HL-60/S4 (cell line): ENCODE data around the gene ANKMY2.
"Not testable (repeated sequence)": the region's sequence is repeated elsewhere in the genome, so short reads cannot be mapped to it uniquely, and the experiment has no call there.

Experiments
- in situ Hi-C: fragments of 300-500 bp; cut with MboI; formaldehyde crosslinking; loops from 2 replicates; pipeline ENCODE4 v1.14.3; 2022; ENCODE audit warnings: low sequenced_read_pairs

ANKMY2 gene

DNA sequence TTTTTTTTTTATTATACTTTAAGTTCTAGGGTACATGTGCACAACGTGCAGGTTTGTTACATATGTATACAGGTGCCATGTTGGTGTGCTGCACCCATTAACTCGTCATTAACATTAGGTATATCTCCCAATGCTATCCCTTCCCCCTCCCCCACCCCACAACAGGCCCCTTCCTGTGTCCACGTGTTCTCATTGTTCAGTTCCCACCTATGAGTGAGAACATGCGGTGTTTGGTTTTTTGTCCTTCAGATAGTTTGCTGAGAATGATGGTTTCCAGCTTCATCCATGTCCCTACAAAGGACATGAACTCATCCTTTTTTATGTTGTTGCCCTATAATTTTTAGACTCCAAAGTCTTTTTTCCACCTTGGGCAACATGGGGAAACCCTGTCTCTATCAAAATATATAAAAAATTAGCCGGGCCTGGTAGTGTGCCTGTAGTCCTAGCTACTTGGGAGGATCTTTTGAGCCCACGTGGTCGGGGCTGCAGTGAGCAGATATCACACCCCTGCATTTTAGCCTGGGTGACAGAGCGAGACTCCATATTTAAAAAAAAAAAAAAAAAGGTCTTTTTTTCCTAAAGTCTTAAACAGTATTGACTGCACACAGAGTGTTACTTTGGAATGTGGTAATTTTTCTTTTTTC is 14.4 kb upstream of the ANKMY2 start:
- in situ Hi-C loops: not testable (repeated sequence)

DNA sequence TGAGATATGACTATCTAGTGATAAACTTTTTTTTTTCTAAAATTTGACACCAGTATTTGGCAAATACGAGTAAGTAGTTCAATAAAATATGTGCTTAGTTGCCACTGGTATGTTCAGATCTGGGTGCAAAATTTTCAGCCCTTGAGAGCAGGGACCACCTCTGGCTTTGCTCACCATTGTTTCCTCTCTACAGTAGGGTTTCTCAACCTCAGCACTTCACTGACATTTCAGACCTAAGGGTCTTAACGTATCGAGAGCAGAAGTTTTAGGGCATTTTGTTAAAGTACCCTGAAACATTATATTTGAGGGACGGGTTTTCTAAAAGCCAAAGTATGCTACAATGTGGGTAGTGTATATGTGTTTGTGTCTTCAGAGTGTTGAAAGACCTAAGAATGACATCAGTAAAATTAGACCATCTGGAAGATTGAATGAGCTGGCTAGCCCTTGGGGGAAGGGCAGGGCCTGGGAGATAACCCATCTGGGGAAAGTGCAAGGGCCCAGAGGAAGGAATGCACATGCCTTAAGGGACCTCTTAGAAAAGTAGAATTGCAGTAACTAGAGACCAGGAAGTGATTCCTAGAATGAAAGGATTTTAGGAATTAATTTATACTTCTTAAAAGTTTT is 12.2 kb upstream of the ANKMY2 start:
- in situ Hi-C loops: no loop called here

DNA sequence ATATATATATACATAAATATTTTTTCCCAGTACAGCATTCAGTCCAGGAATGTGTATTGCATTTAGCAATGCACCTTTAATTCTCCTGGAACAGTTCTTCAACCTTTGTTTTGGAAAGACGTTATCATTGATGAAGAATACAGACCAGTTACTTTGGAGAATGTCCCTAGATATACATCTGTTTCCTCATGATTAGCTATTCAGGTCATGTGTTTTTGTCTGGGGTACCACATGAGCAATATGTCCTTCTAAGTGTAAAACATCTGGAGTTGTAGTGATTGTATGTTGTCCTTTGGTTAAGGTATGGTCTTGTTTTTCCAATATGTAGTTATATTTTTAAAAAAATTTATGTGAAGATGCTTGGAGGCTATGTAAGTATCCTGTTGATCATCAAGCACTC is 10.6 kb upstream of the ANKMY2 start:
- in situ Hi-C loops: no loop called here

DNA sequence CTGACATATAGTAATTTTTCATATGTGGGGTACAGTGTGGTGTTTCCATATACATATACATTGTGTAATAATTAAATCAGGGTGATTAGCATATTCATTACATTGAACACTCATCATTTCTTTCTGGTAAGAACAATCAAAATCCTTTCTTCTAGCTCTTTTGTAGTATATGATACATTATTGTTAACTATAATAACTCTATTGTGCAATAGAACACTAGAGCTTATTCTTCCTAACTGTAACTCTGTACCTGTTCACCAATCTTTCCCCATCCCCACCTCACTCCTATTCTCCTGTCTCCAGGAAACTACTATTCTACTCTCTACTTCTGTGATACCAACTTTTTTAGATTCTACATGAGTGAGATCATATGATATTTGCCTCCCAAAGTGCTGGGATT is 9.8 kb upstream of the ANKMY2 start:
- in situ Hi-C loops: no loop called here

DNA sequence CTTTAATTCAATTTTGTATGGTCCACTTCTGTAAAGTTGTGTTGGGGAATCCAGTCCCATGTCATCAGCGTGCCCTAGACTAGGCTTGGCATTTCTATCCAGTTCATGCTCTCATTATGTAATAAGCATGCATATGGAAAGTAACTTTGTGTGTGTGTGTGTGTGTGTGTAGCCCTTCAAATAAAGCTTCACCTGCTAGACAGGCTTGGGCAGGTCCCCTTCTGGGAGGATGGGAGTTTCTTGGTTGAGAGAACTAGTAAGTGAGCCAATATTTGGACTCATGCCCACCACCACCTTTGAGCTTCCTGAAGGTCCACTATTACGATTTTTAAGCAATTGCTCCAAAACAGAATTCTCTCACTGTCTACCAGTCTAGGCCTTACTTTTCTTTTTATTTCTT is 7.3 kb upstream of the ANKMY2 start:
- in situ Hi-C loops: no loop called here

DNA sequence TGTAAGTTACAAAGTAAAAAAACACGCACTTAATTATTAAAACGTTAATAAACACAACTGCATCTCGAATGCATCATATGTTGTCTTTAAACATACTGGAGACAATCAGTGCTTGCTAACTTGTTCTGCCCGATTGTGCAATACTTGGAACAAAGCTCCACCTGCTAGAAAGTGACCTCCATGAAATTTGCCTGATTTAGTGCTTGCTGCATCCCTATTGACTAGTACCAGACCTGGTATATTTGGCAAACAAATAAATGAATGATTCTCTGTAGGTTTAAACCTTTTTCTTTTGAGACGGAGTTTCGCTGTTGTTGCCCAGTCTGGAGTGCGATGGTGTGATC is 6.7 kb upstream of the ANKMY2 start:
- in situ Hi-C loops: no loop called here

DNA sequence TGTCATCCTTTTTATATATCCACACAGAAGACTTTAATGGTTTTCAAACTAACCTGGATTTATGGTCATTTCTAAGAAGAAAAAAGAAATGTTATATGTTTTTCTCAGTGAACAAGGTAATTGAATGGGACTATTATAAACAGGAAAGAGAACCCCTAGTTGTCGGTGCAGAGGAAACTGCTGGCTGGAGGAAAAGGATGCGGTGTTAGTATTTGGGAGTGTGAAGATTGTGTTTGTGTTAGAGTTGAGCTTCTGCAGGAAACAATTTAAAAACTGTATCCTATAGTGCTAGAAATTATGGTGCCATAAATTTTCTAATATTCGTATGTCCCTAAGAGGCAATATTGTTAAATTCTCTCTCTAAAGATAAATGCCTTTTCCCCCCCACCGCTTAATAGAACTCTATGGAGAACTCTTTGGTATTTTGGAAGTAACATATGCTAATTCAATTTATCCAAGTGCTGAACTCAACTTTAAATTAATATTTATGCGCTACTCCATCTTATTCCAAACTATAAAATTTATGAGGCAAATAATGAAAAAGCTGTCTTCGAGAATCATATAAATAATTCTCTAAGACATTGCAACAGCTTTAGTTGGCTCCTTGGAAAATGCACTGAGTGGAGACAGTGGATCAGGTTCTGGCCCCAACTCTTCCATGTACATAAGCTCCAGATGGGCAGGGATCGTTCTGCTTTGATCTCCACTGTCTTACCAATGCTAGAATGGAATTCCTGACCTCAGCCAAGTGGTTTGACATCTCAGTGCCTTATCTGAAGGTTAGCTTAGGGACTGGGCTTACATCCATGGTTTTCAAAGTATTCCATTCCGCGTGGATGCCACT is 6.1 kb upstream of the ANKMY2 start:
- in situ Hi-C loops: no loop called here

DNA sequence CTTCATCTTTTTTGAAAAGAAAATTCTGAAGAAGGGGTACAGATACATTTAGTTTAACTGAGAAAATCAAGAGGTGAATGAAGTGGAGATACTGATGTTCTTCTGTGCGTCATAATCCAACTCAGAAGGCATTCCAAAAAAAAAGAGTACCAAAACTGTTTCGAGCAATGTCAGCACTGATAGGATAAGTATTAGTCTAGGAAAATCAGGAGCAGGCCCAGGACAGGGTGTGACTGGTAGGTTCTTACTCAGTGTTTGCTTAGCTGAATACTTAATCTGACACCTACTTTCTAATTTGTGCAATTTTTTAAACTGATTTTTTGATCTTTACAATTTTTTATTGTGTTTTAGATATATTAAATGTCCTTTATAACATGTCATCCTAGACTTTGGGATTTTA is 4.7 kb upstream of the ANKMY2 start:
- in situ Hi-C loops: no loop called here

DNA sequence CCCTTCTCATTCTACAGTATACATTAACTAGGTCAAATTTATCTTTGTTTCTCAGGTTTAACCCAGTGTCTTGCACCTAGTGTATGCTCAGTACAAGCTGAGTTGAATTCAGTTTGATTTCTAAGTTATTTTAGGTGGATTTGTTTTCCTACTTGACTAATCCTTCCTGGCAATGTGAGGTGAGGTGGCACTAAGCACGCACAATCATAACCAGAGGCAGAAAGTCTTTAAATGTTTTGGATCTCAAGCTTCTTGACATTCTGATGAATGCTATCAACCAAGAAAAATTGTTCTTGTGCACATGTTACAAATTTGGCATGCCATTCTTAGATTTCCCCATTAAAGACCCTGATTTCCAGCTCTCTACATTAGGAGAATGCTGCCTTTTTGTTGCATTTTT is 3.6 kb upstream of the ANKMY2 start:
- in situ Hi-C loops: no loop called here

DNA sequence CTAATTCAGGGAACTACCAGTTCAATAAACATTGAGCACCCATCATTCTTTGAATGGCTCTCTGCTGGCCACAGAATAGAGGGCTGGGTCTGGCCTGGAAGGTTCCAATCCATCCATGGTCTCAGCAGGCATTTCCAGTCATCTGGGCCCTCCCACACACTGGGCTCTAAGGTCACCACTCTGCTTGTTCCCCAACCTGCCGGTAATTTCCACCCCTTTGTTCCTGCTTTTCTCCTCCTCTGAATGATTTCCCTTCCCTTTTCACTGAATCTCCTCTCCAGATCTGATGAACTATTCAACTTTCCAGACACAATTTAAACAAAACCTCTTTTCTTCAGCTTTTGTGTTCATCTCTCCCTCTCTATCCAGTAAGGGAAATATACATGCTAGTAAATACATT is 3.0 kb upstream of the ANKMY2 start:
- in situ Hi-C loops: no loop called here

DNA sequence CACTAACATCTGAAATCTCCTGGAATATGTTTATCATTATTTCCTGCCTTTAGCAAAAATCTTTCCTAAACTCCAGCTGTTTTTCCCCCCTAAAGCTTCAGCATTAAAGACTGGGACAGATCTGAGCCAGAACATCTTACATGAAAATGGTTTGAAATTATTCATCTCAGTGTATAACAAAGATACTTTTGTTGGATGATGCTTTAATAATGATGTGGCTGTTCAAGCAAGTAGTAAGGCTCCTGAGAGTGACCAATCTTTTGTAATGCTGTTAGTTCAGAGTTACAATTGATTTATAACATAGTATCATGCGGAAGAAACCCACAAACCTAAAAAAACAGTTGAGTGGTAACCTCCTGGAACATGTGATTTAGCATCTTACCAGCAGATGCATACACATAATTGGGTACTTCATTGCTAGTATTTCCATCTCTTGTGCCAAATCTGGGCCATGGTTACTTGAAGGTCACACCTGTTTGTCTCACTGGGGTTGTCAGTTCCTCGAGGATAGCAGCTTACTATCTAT is 1.9 kb upstream of the ANKMY2 start:
- in situ Hi-C loops: no loop called here

DNA sequence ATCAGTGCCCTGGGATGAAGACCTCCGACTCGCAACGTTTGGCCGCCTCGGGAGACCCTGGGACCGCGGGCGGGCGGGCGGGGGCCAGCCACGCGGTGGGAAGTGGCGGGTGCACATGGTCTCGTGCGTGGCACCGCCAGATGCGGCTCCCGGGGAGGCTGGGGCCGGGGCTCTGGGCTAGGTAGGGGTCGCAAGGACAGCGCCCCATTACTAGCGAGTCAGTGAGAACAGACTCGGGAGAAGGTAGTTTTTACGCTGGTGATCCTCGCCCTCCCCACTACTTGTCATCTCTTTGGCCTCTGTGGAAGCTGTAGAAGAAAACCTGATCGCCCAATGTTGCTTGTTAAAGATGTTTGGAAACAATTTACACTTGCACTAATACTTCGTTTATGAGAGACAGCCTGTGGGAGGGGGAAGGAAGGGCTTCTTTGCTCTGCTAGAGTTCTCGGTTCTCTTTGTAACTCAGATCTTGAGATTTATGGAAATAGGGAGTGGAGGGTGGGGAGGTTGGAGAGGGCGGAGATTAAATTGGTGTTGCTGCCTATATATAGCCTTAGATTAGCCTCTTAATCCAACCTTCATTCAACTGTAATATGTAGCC is 1.0 kb upstream of the ANKMY2 start:
- in situ Hi-C loops: no loop called here

DNA sequence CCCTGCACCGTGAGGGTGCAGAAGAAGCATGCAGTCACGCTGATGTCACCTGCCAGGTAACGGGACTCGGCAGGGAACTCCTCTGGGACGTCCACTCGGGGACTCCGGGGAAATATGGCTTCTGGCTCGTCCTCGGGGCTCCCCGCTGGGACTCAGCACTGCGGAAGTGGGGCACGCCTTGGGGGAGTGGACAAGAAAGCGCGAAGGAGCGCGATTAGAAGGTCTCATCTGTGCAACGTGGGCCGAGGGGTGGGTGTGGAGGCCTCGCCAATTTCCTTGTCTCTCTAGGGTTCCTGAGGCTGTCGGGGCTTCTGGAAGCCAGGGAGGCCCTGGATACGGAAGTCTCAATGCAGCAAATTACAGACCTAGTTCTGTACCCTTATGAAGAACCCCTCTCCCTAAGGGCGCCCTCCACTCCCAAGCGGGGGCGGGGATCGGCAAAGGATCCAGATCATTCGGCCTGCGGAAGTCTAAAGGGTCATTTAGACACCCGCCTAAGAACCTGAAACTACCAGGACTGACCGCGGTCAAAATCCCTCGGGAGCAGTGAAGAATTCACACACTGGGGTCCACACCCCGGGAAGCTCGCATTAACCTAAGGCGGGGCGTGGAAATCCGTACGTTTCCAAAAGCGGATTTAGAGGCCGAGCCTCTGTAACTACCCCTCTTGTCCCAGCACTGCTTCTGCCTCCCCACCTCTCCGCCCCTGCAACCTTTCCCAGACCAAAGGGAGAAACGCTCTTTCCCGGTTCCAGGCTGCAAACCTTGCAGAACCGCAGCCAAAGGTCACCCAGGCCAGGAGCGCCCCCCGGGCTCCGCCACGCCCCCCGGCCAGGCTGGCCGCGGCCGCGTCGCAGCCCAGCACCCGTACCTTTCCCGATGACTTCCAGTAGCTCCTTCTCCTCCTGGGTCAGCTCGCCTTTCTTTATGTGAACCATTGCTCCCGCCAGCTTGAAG is 640 bp downstream of the ANKMY2 start:
- in situ Hi-C loops: no loop called here

DNA sequence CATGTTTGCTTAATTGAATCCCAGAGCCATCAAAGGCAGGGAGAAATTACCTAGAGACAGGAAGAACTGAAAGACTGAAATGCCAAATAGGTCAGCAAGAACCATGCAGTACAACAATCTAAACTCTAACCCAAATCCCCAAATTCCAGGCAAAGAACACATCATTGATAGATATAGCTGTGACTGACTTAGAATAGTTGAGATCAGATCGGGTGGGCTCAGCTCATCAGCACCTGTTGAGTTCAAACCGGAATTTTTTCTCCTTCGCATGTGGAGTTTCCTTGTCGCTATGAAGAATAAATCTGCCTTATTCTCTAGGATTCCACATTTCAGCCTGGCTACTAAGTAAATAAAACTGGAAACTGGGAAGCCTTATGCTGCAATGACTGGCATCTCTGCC is 1.4 kb downstream of the ANKMY2 start:
- in situ Hi-C loops: no loop called here

DNA sequence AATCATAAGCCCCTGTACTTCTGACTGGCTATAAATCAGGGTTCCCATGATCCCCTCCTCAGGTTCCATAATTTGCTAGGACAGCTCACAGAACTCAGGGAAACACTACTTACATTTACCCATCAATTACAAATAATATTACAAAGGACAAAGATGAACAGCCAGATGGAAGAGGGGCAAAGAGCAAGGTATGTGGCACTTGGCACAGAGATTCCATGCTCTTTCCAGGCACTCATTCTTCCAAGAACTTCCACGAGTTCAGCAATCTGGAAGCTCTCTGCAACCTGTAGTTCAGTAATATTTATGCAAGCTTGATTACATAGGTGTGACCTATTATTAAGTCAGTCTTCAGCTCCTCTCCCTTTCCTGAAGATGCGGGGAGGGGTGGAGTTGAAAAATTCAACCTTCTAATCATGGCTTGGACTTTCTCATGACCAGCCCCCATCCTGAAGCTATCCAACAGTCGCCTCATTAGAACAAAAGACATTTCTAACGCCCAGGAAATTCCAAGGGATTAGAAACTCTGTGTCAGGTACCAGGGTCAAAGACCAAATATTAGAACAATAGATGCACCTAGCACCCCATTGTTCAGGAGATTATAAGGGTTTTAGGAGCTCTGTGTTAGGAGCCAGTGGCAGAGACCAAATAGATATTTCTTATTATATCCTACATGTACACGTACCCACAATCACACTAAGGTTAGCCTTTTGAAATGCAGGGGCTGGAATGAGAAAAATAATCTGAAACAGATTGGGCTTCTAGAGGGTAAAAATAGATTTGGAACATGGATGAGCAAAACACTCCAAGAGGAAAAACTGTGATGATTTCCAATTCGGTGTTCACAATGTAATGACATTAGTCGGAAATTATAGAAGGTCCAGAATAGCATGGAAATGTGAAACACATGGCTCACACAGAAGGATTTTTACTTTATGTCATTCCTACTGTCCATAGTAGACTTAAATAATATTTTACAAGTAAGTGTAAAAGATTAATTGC is 7.0 kb downstream of the ANKMY2 start:
- in situ Hi-C loops: no loop called here

DNA sequence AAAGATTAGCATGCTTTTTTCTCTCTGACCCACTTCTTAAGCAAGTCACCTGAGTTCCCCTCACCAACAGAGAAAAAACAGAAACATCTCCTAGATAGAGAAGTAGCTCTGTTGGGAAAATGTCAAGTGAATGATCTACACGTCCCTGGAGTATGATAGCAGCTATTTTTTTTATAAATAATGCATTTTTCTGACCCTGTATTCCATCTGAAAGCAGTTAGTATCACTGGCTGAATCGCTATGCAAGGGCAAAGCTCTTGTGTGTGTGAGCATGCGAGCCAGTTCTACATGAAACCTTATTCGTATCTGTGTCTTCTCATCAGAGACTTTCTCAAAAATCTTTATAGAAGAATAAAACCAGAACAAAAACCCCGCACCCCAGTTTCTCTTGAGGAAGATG is 8.2 kb downstream of the ANKMY2 start:
- in situ Hi-C loops: no loop called here

DNA sequence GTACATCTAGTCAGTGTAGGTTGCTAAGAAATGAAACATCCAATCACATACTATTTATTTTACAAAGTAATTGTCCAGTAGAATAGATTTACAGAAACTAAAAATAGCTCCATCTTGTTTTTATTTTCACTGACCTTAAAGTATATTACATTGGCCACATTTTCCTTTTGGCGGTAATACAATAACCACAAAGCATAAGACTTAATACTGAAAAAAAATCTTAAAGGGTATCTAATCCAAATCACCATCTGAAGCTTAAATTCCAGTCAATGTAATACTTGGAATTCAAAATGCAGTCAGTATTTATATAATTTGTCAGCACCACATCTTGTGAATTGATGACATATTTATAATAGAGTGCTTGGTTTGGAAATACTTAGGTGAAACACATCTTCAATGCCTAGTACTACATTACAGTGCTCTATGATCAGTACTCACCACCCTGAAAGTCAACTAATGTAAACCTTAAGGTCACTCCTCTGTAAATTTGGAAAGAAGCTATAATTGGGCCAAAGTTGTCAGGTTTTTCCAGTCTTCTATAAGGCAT is 8.9 kb downstream of the ANKMY2 start:
- in situ Hi-C loops: no loop called here

DNA sequence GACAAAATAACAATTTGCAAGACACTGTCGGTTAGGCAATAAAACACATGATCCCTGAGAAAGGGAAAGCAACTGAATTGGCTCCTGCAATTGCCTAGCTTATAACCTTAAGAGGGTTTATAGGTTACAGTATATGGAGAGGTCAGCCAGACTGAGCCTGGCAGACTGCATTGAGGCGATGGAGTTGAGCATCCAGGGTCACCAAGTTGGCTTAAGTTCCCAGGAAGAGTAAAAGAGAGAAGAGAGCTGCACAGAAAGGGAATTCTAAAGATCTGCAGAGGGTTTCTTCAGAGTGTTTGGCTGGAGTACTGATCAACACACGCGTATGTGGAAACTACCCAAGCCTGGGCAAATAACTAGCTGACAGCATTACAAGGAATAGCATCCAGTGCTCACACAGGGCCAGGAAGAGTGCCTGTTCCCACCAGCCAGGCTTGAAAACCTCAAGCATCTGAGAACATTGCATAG is 11.2 kb downstream of the ANKMY2 start:
- in situ Hi-C loops: no loop called here

DNA sequence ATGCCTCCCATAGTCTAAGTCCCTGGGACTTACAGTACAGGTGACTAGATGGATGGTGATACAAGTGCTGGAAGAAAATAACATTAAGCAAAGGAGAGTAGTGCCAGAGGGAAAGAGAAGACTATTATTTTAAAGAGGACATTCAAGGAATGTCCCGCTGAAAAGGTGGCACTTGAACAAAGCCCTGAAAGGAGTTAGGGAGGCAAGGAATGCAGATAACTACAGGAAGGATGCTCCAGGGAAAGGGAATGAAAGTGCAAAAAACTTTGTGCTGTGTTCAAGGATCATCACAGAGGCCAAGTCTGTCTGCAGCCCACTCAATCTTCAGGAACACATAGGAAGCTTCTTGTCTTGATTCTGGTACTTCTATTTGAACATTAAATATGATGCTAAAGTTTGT is 14.9 kb downstream of the ANKMY2 start:
- in situ Hi-C loops: no loop called here
